Activated CD8-positive, alpha-beta memory T cell treated with anti-CD3 and anti-CD28 coated beads, Interleukin-2, amount 10 ng/mL, durations not matched to agents 7 days and 5 days (primary cell): ENCODE measurements around the gene RECK. TPM values are rescaled to one million over a fixed set of nuclear protein-coding genes. Genes with fewer than 3 reads are reported as not detected.

Experiments used
- ATAC-seq: fragments of 150-1000 bp; cut with Tn5 transposase; one replicate; pipeline ENCODE4 v1.10.0; 2021; ENCODE audit warnings: moderate library complexity
- CTCF ChIA-PET: fragments of 350-600 bp; sonication (Branson Sonifier 250); formaldehyde crosslinking; loops from one replicate; lab custom pipeline; 2021; ENCODE audit warnings: antibody characterized with exemption; lab: Charles Lee
- DNase-seq: peaks from one replicate; pipeline ENCODE4 v3.0.0-alpha.2; 2020
- H3K27ac Mint-ChIP-seq: one replicate; pipeline ENCODE4 v1.8.0; 2021; ENCODE audit warnings: mild to moderate bottlenecking, mixed read lengths
- H3K27me3 Mint-ChIP-seq: one replicate; pipeline ENCODE4 v1.8.0; 2021; ENCODE audit warnings: mixed read lengths
- H3K36me3 Mint-ChIP-seq: one replicate; pipeline ENCODE4 v1.8.0; 2021; ENCODE audit warnings: mild to moderate bottlenecking, mixed read lengths
- H3K4me1 Mint-ChIP-seq: one replicate; pipeline ENCODE4 v1.8.0; 2021; ENCODE audit warnings: mixed read lengths
- H3K4me3 Mint-ChIP-seq: one replicate; pipeline ENCODE4 v1.8.0; 2021; ENCODE audit warnings: mild to moderate bottlenecking, moderate library complexity, mixed read lengths
- H3K9me3 Mint-ChIP-seq: one replicate; pipeline ENCODE4 v1.8.0; 2022; ENCODE audit warnings: low read depth, mixed read lengths
- total RNA-seq, 2 experiments: library from RNA; stranded (reverse); gene quantifications; one replicate each; pipeline ENCODE4 v1.2.3, GENCODE V29; 2021

RECK gene
- total RNA-seq, 2 experiments from 2014 or later = 6.1 to 8.1 TPM

DNA sequence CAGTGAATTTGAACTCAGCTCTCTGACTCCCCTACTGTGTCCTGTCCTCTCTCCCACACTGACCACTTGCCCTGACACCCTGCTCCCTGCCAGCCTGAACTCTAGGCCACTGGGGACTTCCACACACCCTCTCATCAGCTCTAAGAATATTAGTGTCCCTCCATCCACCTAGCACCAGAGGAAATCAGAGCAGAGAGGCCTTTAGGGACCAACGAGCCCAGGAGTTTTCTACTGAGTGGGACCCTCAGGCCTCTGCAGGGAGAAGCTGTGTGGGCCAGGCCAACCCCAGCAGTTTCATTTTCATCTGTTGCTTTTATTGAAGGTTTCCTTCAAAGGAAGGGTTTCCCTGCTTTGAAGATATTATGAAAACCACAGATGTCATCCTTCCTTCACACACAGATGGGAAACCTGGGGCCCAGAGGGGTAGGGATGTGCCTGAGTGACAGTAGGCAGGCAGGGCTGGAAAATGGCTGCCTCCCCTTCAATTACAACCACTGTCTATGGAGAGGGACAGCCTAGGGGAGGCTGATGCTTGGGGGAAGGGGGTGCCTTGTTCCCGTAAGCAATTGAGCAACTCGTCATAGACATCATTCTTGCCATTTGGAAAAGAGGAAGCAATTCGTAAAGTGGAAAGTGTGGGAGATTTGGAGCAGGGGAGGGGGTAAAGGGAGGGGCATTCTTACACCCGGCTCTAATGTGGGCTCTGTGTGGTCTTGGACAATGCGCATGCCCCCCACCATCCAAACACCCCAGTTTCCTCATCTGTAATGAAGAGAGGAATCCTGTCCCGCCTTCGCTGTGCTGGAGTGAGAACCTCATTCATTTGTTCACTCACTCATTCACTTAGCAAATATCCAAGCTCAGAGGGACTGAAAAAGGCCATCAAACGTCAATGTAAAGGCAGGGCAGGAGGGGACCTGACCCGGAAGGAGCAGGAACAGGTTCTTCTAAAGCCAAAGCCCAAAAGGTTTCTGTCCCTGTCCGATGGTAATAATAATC lies 103.7 kb downstream of the RECK start:
- CTCF ChIA-PET = interaction anchor here (1.2 to 5.4 kb wide), 4 partner anchors 9 to 37 kb away, joined by 4 to 49 read pairs (median 14); no protein-coding TSS in a partner anchor
- H3K27ac Mint-ChIP-seq = peak overlapping the region; percentile 76
- ATAC-seq = no peak
- H3K4me1 Mint-ChIP-seq = peaks cover 85% of the 10 kb centered on the region
- H3K4me3 Mint-ChIP-seq = peak overlapping the region; percentile 19
- peaks cover 24% of the 10 kb centered on the region for H3K36me3 Mint-ChIP-seq
- H3K27me3 Mint-ChIP-seq = peaks cover 6% of the 10 kb centered on the region
- peaks cover 2% of the 10 kb centered on the region for H3K9me3 Mint-ChIP-seq
- DNase-seq = no peak

DNA sequence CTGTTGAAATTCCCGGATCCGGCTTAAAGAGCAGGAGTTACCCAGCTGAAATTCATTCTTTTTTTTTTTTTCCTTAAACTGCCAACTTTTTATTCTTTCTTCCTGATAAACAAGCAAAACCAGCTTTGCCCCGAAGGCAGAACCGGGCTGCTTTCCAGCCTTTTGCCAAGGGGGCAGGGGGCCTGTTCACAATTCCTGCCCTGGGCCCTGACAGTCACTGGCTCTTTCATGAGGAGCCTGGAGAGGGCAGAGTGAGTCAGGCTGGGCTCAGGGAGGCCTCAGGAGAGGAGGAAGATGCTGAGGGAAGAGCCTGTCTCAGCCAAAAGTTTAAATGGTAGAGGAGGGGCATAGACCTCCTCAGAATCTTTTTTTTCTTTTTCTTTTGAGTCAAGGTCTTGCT lies 104.6 kb downstream of the RECK start:
- Mint-ChIP-seq H3K36me3 (peaks cover 33% of the 10 kb centered on the region), H3K4me1 (peaks cover 91% of the 10 kb centered on the region), H3K9me3 (peaks cover 9% of the 10 kb centered on the region), H3K27me3 (no peaks in the 10 kb centered on the region), H3K4me3 (no peak overlapping the region), H3K27ac (peak overlapping the region; percentile 76)
- DNase-seq (no peak), ATAC-seq (no peak)
- CTCF ChIA-PET = interaction anchor here (0.9 to 5.4 kb wide), 3 partner anchors 8 to 26 kb away, joined by 4 to 49 read pairs (median 21); no protein-coding TSS in a partner anchor

DNA sequence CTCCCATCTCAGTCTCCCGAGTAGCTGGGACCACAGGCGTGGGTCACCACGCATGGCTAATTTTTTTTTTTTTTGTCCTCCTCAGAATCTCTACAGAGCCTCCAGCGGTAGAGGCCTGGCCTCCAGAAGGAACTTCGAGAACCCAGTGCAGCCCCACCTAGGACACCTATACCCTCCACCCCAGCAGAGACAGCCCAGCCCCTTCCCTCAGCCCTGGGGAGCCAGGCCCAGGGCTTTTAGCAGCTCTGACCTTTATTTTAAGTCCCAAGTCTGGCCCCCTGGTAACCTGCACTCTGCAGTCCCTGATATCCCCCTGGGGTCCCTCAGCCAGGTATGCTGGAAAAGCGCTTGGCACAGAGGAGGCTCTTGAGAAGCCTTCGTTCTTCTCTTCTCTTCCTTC lies 105.0 kb downstream of the RECK start:
- CTCF ChIA-PET = interaction anchor here (0.9 to 3.6 kb wide), 3 partner anchors 10 to 45 kb away, joined by 3 to 21 read pairs (median 4); no protein-coding TSS in a partner anchor
- H3K4me3 Mint-ChIP-seq = no peak overlapping the region
- peaks cover 10% of the 10 kb centered on the region for H3K9me3 Mint-ChIP-seq
- H3K27ac Mint-ChIP-seq = peak overlapping the region; percentile 17
- peaks cover 35% of the 10 kb centered on the region for H3K36me3 Mint-ChIP-seq
- H3K27me3 Mint-ChIP-seq = no peaks in the 10 kb centered on the region
- DNase-seq (no peak), ATAC-seq (no peak)
- H3K4me1 Mint-ChIP-seq = peaks cover 92% of the 10 kb centered on the region

DNA sequence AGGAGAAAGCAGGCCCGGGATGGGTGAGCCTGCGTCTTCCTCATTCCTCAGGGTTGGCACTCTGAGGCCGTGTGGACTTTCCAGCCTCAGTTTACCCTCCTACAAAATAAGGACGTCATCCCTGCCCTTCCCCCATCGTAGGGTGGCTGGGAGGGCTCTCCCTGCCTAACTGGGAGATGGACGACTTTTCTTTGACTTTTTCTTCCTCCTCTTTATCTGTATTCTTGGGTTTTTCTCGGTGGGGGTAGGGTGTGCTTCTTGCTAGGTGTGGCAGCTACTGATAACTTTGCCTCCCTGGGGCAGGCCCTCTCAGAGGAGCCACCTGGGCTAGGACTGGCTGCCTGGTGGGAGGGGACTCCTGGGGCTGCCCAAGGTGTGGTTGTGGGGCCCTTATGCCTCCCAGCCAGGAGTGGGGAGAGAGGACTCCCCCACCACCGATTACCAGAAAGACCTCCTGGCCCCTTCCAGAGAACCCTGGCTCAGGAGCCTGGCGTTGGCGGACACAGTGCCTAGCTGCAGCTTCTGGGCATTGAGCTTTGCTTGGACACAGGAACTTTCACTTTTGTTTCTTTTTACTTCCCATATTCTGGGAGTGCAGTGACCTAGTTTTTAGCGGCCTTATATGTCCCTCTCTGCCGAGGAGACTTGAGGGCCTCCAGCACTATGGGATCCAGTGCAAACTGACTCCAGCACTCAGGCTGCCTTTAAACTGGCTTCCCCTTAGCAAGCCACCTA lies 106.0 kb downstream of the RECK start:
- H3K27me3 Mint-ChIP-seq = no peaks in the 10 kb centered on the region
- H3K27ac Mint-ChIP-seq = peak overlapping the region; percentile 94
- DNase-seq (no peak), ATAC-seq (peak; percentile 10)
- H3K9me3 Mint-ChIP-seq = peaks cover 10% of the 10 kb centered on the region
- H3K4me1 Mint-ChIP-seq = peaks cover 93% of the 10 kb centered on the region
- H3K36me3 Mint-ChIP-seq = peaks cover 42% of the 10 kb centered on the region
- CTCF ChIA-PET = interaction anchor here (1.0 to 3.6 kb wide), 6 partner anchors 24 to 48 kb away, joined by 3 to 21 read pairs (median 9); partner anchors contain the start of genes CCIN and CLTA
- H3K4me3 Mint-ChIP-seq = peak overlapping the region; percentile 77

DNA sequence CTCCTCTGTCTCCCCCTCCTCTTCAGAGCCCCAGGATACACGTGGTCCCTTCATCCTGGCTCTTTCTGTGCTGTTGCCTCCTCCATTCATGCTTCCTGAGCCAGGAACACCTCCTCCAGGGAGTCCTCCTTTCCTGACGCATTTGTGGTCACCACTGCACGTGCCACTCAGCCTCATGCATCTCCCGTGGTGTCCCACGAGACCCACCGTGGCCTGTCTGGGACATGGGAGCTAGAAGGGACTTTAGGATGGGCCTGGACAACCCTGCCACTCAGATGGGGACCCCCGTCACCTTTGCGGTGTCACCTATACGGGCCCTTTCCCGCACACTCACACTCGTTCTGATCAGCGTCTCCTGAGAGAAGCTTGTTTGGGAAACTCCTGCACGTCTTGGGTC lies 106.5 kb downstream of the RECK start:
- Mint-ChIP-seq H3K9me3 (peaks cover 10% of the 10 kb centered on the region), H3K36me3 (peaks cover 45% of the 10 kb centered on the region), H3K4me3 (peak overlapping the region; percentile 77), H3K27me3 (no peaks in the 10 kb centered on the region), H3K27ac (peak overlapping the region; percentile 94), H3K4me1 (peaks cover 95% of the 10 kb centered on the region)
- CTCF ChIA-PET = interaction anchor here (0.6 to 2.9 kb wide), 6 partner anchors 19 to 191 kb away, joined by 3 to 16 read pairs (median 4); partner anchors contain the start of genes CCIN and CLTA
- no peak for DNase-seq
- no peak for ATAC-seq

DNA sequence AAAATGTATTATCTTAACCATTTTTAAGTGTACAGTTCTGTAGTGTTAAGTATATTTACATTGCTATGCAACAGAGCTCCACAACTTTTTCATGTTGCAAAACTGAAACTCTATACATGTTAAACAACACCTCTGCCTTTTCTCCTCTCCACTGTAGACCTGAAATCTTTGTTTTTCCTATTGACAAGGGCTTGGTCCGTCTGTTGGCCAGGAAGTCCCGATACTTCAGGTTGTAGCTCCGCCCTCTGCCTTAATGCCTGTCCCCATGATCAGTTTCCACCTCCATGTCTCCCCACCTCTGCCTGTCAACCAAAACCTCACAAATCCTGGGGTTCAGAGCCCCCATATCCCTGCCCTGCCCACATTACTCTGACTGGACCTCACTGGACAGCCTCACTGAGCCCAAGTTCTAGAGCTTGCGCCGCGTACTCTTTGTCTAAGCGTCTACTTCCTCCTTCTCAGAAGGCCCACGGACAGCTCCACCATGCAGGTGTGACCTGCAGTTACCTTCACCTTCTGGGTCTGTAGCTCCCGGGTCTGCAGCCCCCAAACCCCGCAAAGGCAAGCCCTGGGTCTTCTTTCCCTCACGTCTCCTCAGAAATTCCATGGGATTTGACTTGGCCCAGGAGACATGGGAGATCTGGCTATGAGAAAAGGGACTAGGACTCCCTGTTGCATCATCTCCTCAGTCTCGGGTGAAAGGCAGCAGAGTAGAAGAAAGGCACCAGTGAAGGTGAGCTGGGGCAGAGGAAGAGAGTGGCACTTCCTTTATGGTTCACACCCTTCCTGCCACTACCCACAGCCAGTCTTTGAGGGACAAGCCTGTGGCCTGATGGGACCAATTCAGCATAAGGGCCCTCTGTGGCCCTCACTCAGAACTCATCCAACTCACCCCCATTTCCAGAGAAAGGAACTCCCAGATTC lies 107.9 kb downstream of the RECK start:
- peak; percentile 42 for ATAC-seq
- H3K4me3 Mint-ChIP-seq = peak overlapping the region; percentile 77
- peaks cover 43% of the 10 kb centered on the region for H3K36me3 Mint-ChIP-seq

DNA sequence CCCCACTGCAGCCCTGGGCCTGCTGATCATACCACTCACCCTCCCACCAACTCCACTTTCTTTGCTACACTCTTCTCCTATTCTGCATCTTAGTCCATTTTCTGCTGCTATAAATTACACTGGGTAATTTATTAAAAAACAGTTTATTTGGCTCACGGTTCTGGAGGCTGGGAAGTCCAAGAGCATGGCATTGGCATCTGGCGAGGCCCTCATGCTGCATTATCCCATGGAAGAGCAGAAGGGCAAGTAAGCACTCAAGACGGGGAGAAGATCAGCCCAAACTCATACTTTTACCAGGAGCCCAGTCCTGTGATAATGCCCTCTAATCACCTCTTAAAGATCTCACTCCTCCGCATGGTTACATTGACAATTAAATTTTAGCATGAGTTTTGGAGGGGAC lies 109.3 kb downstream of the RECK start:
- H3K27me3 Mint-ChIP-seq = no peaks in the 10 kb centered on the region
- peaks cover 51% of the 10 kb centered on the region for H3K36me3 Mint-ChIP-seq
- no peak for DNase-seq
- CTCF ChIA-PET = no interaction called here
- no peak overlapping the region for H3K27ac Mint-ChIP-seq
- H3K9me3 Mint-ChIP-seq = peaks cover 10% of the 10 kb centered on the region
- no peak for ATAC-seq
- H3K4me1 Mint-ChIP-seq = peaks cover 94% of the 10 kb centered on the region
- H3K4me3 Mint-ChIP-seq = no peak overlapping the region

More for the DNA sequence above, 107.9 kb downstream of the RECK start:
- peak overlapping the region; percentile 94 for H3K27ac Mint-ChIP-seq
- H3K4me1 Mint-ChIP-seq = peaks cover 94% of the 10 kb centered on the region
- CTCF ChIA-PET = interaction anchor here (0.8 to 2.9 kb wide), 7 partner anchors 8 to 46 kb away, joined by 3 to 16 read pairs (median 5); partner anchors contain the start of genes CLTA and GLIPR2
- DNase-seq = peak; percentile 71
- H3K9me3 Mint-ChIP-seq = peaks cover 10% of the 10 kb centered on the region
- no peaks in the 10 kb centered on the region for H3K27me3 Mint-ChIP-seq

DNA sequence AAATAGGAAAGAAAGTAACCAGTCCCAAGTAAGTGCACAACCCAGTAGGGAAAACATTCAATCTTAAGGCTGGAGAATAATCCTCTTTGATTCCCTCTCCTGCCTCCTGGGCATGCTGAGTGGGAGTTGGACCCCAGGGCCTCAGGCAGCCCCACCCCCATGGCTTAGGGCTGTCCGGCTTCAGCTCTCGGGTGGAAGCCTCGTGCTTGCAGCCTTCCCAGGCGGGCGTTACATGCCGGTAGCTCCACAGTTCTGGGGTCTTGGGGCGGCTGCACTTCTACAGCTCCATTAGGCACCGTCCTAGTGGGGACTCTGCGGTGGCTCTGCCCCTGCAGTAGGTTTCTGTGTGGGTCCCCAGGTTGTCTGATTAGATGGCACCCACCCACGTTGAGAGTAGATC lies 109.9 kb downstream of the RECK start:
- no peak for DNase-seq
- ATAC-seq = no peak
- Mint-ChIP-seq H3K27ac (no peak overlapping the region), H3K4me1 (peaks cover 94% of the 10 kb centered on the region), H3K36me3 (peaks cover 55% of the 10 kb centered on the region), H3K4me3 (no peak overlapping the region), H3K27me3 (no peaks in the 10 kb centered on the region), H3K9me3 (peaks cover 10% of the 10 kb centered on the region)
- CTCF ChIA-PET = interaction anchor here (1.2 to 6.8 kb wide), 3 partner anchors 8 to 15 kb away, joined by 4 to 49 read pairs (median 5); partner anchors contain the start of gene GLIPR2

DNA sequence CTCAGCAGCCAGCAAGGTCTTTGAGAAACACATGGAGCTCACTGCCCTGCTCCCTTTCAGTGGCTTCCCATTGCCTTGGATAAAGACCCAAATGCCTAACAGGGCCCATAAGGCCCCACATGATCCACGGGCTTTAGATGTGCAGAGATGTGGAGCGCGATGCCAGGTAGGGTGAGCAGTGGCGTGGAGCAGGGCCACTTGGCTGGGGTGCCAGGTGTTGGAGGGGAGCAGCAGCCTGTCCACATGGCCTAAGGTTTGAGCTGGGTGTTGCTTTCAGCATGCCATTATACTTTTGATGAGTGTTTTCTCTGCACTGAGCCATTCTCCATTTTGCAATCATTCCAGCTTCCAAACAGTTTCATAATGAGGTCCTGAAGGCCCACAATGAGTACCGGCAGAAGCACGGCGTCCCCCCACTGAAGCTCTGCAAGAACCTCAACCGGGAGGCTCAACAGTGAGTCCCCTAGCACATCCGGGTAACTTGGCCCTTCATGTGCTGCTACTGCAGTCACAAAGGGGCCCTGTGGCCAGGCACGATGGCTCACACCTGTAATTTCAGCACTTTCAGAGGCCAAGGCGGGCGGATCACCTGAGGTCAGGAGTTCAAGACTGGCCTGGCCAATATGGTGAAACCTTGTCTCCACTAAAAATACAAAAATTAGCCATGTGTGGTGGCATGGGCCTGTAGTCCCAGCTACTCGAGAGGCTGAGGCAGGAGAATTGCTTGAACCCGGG lies 110.9 kb downstream of the RECK start:
- peaks cover 93% of the 10 kb centered on the region for H3K4me1 Mint-ChIP-seq
- DNase-seq (no peak), ATAC-seq (no peak)
- peak overlapping the region; percentile 69 for H3K27ac Mint-ChIP-seq
- H3K9me3 Mint-ChIP-seq = peaks cover 10% of the 10 kb centered on the region
- CTCF ChIA-PET = interaction anchor here (1.2 to 6.8 kb wide), 7 partner anchors 9 to 46 kb away, joined by 4 to 49 read pairs (median 6); partner anchors contain the start of genes CLTA and GLIPR2
- peaks cover 59% of the 10 kb centered on the region for H3K36me3 Mint-ChIP-seq
- H3K27me3 Mint-ChIP-seq = no peaks in the 10 kb centered on the region
- no peak overlapping the region for H3K4me3 Mint-ChIP-seq

DNA sequence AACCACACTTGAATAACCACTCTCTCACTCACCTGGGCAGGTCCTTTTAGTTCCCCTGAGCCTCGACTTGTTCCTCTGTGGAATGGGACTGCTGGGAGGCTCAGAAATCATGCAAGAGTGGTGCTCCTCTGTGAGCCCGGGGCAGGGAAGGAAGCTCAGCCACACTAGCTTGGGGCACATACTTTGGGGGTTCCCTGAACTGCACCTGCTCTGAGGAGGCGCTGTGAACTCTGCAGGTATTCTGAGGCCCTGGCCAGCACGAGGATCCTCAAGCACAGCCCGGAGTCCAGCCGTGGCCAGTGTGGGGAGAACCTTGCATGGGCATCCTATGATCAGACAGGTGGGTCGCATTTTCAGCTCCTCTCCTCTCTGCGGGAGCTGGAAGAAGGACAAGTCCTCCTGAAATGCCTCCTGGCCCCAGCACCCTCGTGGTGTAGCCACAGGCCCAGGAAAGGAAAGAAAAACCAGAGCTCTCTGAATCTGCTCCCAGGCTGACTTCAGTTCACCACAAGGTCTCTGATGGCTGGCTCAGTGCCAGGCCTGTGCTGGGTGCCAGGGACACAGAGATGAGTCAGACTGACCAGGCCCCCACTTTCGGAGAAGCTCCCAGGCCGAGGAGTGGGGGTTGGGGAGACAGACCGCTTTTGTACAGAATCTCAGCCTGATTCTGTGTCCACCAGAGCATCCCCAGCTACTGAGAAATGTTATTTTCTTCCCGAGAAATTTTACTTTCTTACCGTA lies 111.8 kb downstream of the RECK start:
- Mint-ChIP-seq H3K4me3 (no peak overlapping the region), H3K27ac (peak overlapping the region; percentile 69), H3K36me3 (peaks cover 61% of the 10 kb centered on the region), H3K9me3 (peaks cover 10% of the 10 kb centered on the region), H3K4me1 (peaks cover 90% of the 10 kb centered on the region), H3K27me3 (no peaks in the 10 kb centered on the region)
- CTCF ChIA-PET = interaction anchor here (0.7 to 6.8 kb wide), 10 partner anchors 9 to 45 kb away, joined by 3 to 49 read pairs (median 6); partner anchors contain the start of genes CLTA and GLIPR2
- DNase-seq (peak; percentile 92), ATAC-seq (peak; percentile 43)

DNA sequence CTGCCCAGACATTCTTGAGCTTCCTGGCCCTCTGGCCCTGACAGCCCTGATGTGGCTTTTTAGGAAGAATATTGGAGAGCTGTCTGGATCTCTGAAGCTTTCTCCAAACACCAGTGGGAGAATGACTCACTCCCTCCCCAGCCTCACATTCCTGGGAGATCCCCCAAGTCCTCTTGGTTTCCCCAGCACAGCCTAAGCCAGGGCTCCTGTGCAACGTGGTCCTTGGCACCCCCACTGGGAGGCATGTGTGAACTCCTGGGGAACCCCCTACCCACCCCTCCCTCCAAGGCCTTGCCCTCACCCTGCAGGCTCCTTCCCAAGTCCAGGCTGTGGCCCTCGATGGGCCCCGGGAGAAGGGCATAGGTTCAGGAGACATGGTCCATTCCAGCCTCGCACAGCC lies 112.5 kb downstream of the RECK start:
- H3K4me3 Mint-ChIP-seq = no peak overlapping the region
- H3K27ac Mint-ChIP-seq = peak overlapping the region; percentile 69
- peaks cover 10% of the 10 kb centered on the region for H3K9me3 Mint-ChIP-seq
- H3K36me3 Mint-ChIP-seq = peaks cover 59% of the 10 kb centered on the region
- ATAC-seq (no peak), DNase-seq (no peak)
- H3K27me3 Mint-ChIP-seq = no peaks in the 10 kb centered on the region
- peaks cover 86% of the 10 kb centered on the region for H3K4me1 Mint-ChIP-seq
- CTCF ChIA-PET = interaction anchor here (1.4 to 6.8 kb wide), 7 partner anchors 11 to 46 kb away, joined by 4 to 49 read pairs (median 10); partner anchors contain the start of genes CLTA and GLIPR2
